Activated CD4-positive, alpha-beta memory T cell treated with anti-CD3 and anti-CD28 coated beads, Interleukin-2, amount 10 ng/mL, durations not matched to agents 7 days and 5 days (primary cell): ENCODE results near the gene FAM53A. TPM values are rescaled to one million over a fixed set of nuclear protein-coding genes. Genes with fewer than 3 reads are reported as not detected.

Source experiments
- CTCF ChIA-PET: fragments of 350-600 bp; sonication (Branson Sonifier 250); formaldehyde crosslinking; loops from one replicate; lab custom pipeline; 2021; ENCODE audit warnings: antibody characterized with exemption, inconsistent platforms; lab: Charles Lee
- POLR2A ChIA-PET: fragments of 350-600 bp; sonication (Branson Sonifier 250); formaldehyde crosslinking; loops from one replicate; lab custom pipeline; 2021; ENCODE audit warnings: antibody characterized with exemption; lab: Charles Lee
- DNase-seq: peaks from one replicate; pipeline ENCODE4 v3.0.0-alpha.2; 2020
- H3K27ac Mint-ChIP-seq: one replicate; pipeline ENCODE4 v1.8.0; 2021; ENCODE audit warnings: mild to moderate bottlenecking, mixed read lengths
- H3K27me3 Mint-ChIP-seq: one replicate; pipeline ENCODE4 v1.8.0; 2021; ENCODE audit warnings: mixed read lengths
- H3K36me3 Mint-ChIP-seq: one replicate; pipeline ENCODE4 v1.8.0; 2021; ENCODE audit warnings: low read depth, mixed read lengths
- H3K4me1 Mint-ChIP-seq: one replicate; pipeline ENCODE4 v1.8.0; 2021; ENCODE audit warnings: mixed read lengths
- H3K4me3 Mint-ChIP-seq: one replicate; pipeline ENCODE4 v1.8.0; 2021; ENCODE audit warnings: mild to moderate bottlenecking, mixed read lengths
- H3K9me3 Mint-ChIP-seq: one replicate; pipeline ENCODE4 v1.8.0; 2021; ENCODE audit warnings: mixed read lengths
- total RNA-seq, 2 experiments: library from RNA; stranded (reverse); gene quantifications; one replicate each; pipeline ENCODE4 v1.2.3, GENCODE V29; 2021

The FAM53A gene
- total RNA-seq, 2 experiments from 2014 or later: 0.65 to 0.91 TPM

- H3K36me3 Mint-ChIP-seq: peaks cover 57% of the 10 kb centered on the region
- ChIA-PET POLR2A (interaction anchor here (2.0 to 9.6 kb wide), 2 partner anchors 16 to 25 kb away, joined by 6 to 108 read pairs; partner anchors contain the start of genes SLBP, TACC3 and TMEM129), CTCF (interaction anchor here (0.7 to 4.6 kb wide), 5 partner anchors 8 to 1257 kb away, joined by 3 to 45 read pairs (median 5); partner anchors contain the start of gene SLBP)
- no peaks in the 10 kb centered on the region for H3K9me3 Mint-ChIP-seq
- no peak for DNase-seq
- H3K4me3 Mint-ChIP-seq: no peak overlapping the region
- H3K4me1 Mint-ChIP-seq: peaks cover 9% of the 10 kb centered on the region
- H3K27me3 Mint-ChIP-seq: no peaks in the 10 kb centered on the region
- peak overlapping the region; percentile 31 for H3K27ac Mint-ChIP-seq
Observed at GRCh38 chr4:1695913-1696312, 11.8 kb upstream of the FAM53A start.

- DNase-seq: peak; percentile 80
- no peak overlapping the region for H3K4me3 Mint-ChIP-seq
Observed at GRCh38 chr4:1693131-1693896, 9.2 kb upstream of the FAM53A start.

GRCh38 chr4:1691737-1692373 is 7.7 kb upstream of the FAM53A start:
- no peak for DNase-seq
- H3K4me3 Mint-ChIP-seq: no peak overlapping the region
- H3K27ac Mint-ChIP-seq: no peak overlapping the region
- ChIA-PET POLR2A (interaction anchor here (0.6 to 9.6 kb wide), 4 partner anchors 8 to 38 kb away, joined by 3 to 108 read pairs (median 6); partner anchors contain the start of gene SLBP), CTCF (interaction anchor here (1.1 to 4.5 kb wide), 4 partner anchors 11 to 41 kb away, joined by 3 to 122 read pairs (median 48); partner anchors contain the start of genes TACC3 and TMEM129)
- H3K4me1 Mint-ChIP-seq: peaks cover 7% of the 10 kb centered on the region
- no peaks in the 10 kb centered on the region for H3K9me3 Mint-ChIP-seq
- peaks cover 61% of the 10 kb centered on the region for H3K36me3 Mint-ChIP-seq
- H3K27me3 Mint-ChIP-seq: no peaks in the 10 kb centered on the region

More at GRCh38 chr4:1693131-1693896, 9.2 kb upstream of the FAM53A start:
- H3K27ac Mint-ChIP-seq: peak overlapping the region; percentile 73
- no peaks in the 10 kb centered on the region for H3K9me3 Mint-ChIP-seq
- H3K4me1 Mint-ChIP-seq: peaks cover 7% of the 10 kb centered on the region
- ChIA-PET POLR2A (interaction anchor here (0.5 to 9.6 kb wide), 14 partner anchors 9 to 228 kb away, joined by 3 to 108 read pairs (median 7); partner anchors contain the start of genes SLBP, TACC3 and TMEM129), CTCF (interaction anchor here (0.6 to 4.6 kb wide), 25 partner anchors 10 to 347 kb away, joined by 3 to 122 read pairs (median 4); partner anchors contain the start of genes SLBP, TACC3, TMEM129 and UVSSA)
- H3K36me3 Mint-ChIP-seq: peaks cover 64% of the 10 kb centered on the region
- H3K27me3 Mint-ChIP-seq: no peaks in the 10 kb centered on the region

GRCh38 chr4:1690698-1691097 is 6.6 kb upstream of the FAM53A start:
- Mint-ChIP-seq H3K9me3 (no peaks in the 10 kb centered on the region), H3K36me3 (peaks cover 52% of the 10 kb centered on the region), H3K27ac (no peak overlapping the region), H3K4me3 (no peak overlapping the region), H3K4me1 (peaks cover 4% of the 10 kb centered on the region), H3K27me3 (no peaks in the 10 kb centered on the region)
- ChIA-PET CTCF (interaction anchor here (4.5 kb wide), 1 partner anchor 32 kb away, joined by 122 read pairs; the partner anchor contains the start of genes TACC3 and TMEM129), POLR2A (interaction anchor here (1.5 to 9.6 kb wide), 2 partner anchors 21 to 32 kb away, joined by 4 to 108 read pairs; partner anchors contain the start of gene SLBP)
- DNase-seq: no peak

GRCh38 chr4:1686440-1687036 is 2.4 kb upstream of the FAM53A start:
- H3K4me3 Mint-ChIP-seq: peak overlapping the region; percentile 29
- ChIA-PET CTCF (no interaction called here), POLR2A (interaction anchor here (1.0 to 9.6 kb wide), 2 partner anchors 16 to 25 kb away, joined by 3 to 108 read pairs; partner anchors contain the start of gene SLBP)
- H3K4me1 Mint-ChIP-seq: peaks cover 10% of the 10 kb centered on the region
- H3K27ac Mint-ChIP-seq: no peak overlapping the region
- H3K9me3 Mint-ChIP-seq: no peaks in the 10 kb centered on the region
- no peak for DNase-seq
- peaks cover 20% of the 10 kb centered on the region for H3K36me3 Mint-ChIP-seq
- H3K27me3 Mint-ChIP-seq: peaks cover 6% of the 10 kb centered on the region

- peaks cover 6% of the 10 kb centered on the region for H3K27me3 Mint-ChIP-seq
- CTCF ChIA-PET: no interaction called here
Observed at GRCh38 chr4:1685235-1686150, 1.4 kb upstream of the FAM53A start.

GRCh38 chr4:1684506-1685234 is 557 bp upstream of the FAM53A start:
- H3K9me3 Mint-ChIP-seq: no peaks in the 10 kb centered on the region
- peak; percentile 95 for DNase-seq

More at GRCh38 chr4:1685235-1686150, 1.4 kb upstream of the FAM53A start:
- Mint-ChIP-seq H3K9me3 (no peaks in the 10 kb centered on the region), H3K36me3 (peaks cover 11% of the 10 kb centered on the region), H3K4me3 (no peak overlapping the region), H3K4me1 (peaks cover 10% of the 10 kb centered on the region), H3K27ac (no peak overlapping the region)
- POLR2A ChIA-PET: interaction anchor here (1.0 kb wide), 2 partner anchors 17 to 25 kb away, joined by 3 read pairs; no protein-coding TSS in a partner anchor
- no peak for DNase-seq

GRCh38 chr4:1683261-1683735 is 815 bp downstream of the FAM53A start:
- H3K4me3 Mint-ChIP-seq: peak overlapping the region; percentile 78
- POLR2A ChIA-PET: interaction anchor here (0.9 to 1.1 kb wide), 5 partner anchors 9 to 43 kb away, joined by 3 to 7 read pairs (median 4); partner anchors contain the start of gene SLBP
- no peaks in the 10 kb centered on the region for H3K9me3 Mint-ChIP-seq

More at GRCh38 chr4:1684506-1685234, 557 bp upstream of the FAM53A start:
- ChIA-PET POLR2A (interaction anchor here (1.1 kb wide), 1 partner anchor 27 kb away, joined by 6 read pairs; the partner anchor contains the start of gene SLBP), CTCF (no interaction called here)
- Mint-ChIP-seq H3K4me1 (peaks cover 10% of the 10 kb centered on the region), H3K27me3 (peaks cover 6% of the 10 kb centered on the region), H3K27ac (no peak overlapping the region), H3K36me3 (peaks cover 5% of the 10 kb centered on the region), H3K4me3 (no peak overlapping the region)

GRCh38 chr4:1682860-1683259 is 1.3 kb downstream of the FAM53A start:
- Mint-ChIP-seq H3K36me3 (no peaks in the 10 kb centered on the region), H3K27ac (no peak overlapping the region), H3K4me3 (peak overlapping the region; percentile 78), H3K9me3 (no peaks in the 10 kb centered on the region), H3K4me1 (peaks cover 10% of the 10 kb centered on the region), H3K27me3 (peaks cover 6% of the 10 kb centered on the region)
- no peak for DNase-seq
- POLR2A ChIA-PET: interaction anchor here (0.9 to 1.1 kb wide), 4 partner anchors 9 to 44 kb away, joined by 3 to 7 read pairs (median 4); no protein-coding TSS in a partner anchor
- CTCF ChIA-PET: interaction anchor here (0.7 to 1.7 kb wide), 4 partner anchors 10 to 1229 kb away, joined by 3 to 11 read pairs (median 3); no protein-coding TSS in a partner anchor

More at GRCh38 chr4:1683261-1683735, 815 bp downstream of the FAM53A start:
- CTCF ChIA-PET: interaction anchor here (0.7 to 1.7 kb wide), 4 partner anchors 10 to 1229 kb away, joined by 3 to 11 read pairs (median 3); no protein-coding TSS in a partner anchor
- H3K4me1 Mint-ChIP-seq: peaks cover 10% of the 10 kb centered on the region
- H3K27ac Mint-ChIP-seq: peak overlapping the region; percentile 52
- H3K36me3 Mint-ChIP-seq: no peaks in the 10 kb centered on the region
- H3K27me3 Mint-ChIP-seq: peaks cover 6% of the 10 kb centered on the region
- no peak for DNase-seq

- H3K4me1 Mint-ChIP-seq: peaks cover 6% of the 10 kb centered on the region
Observed at GRCh38 chr4:1678244-1678643, 5.9 kb downstream of the FAM53A start.

More at GRCh38 chr4:1678244-1678643, 5.9 kb downstream of the FAM53A start:
- no peaks in the 10 kb centered on the region for H3K36me3 Mint-ChIP-seq
- no peaks in the 10 kb centered on the region for H3K9me3 Mint-ChIP-seq
- H3K27ac Mint-ChIP-seq: no peak overlapping the region
- DNase-seq: no peak
- H3K4me3 Mint-ChIP-seq: no peak overlapping the region
- peaks cover 6% of the 10 kb centered on the region for H3K27me3 Mint-ChIP-seq
- POLR2A ChIA-PET: no interaction called here
- CTCF ChIA-PET: no interaction called here
